GM12878 (cell line): ENCODE measurements around the gene CXXC5. TPM values are rescaled to one million over a fixed set of nuclear protein-coding genes. Genes with fewer than 3 reads are reported as not detected.

Experiments
- ATAC-seq: fragments of 200-7000 bp; cut with Tn5 transposase; 3 replicates; pipeline ENCODE4 v1.9.1; 2020; ENCODE audit warnings: mild to moderate bottlenecking, moderate library complexity
- BruUV-seq: library from RNA; stranded (reverse); fragments of 400-500 nt; replicated peaks from 2 replicates; lab custom pipeline; 2021; lab: Mats Ljungman, UMichigan
- CTCF ChIA-PET: fragments of 300-600 bp; sonication (Branson Sonifier 250); formaldehyde crosslinking; extraction: SDS; loops from one replicate; lab custom pipeline; 2021; ENCODE audit warnings: inconsistent platforms; lab: Yijun Ruan, JAX
- POLR2A ChIA-PET: fragments of 350-600 bp; formaldehyde crosslinking; extraction: SDS; loops from one replicate; lab custom pipeline; 2021; ENCODE audit warnings: inconsistent platforms; lab: Charles Lee
- RAD21 ChIA-PET: fragments of 300-600 bp; sonication (Branson Sonifier 250); formaldehyde crosslinking; loops from one replicate; lab custom pipeline; 2023; ENCODE audit warnings: antibody characterized with exemption; ENCODE audit not compliant: unreplicated experiment; lab: Charles Lee
- SMC1A ChIA-PET: fragments of 300-600 bp; sonication (Branson Sonifier 250); formaldehyde crosslinking; loops from one replicate; lab custom pipeline; 2023; ENCODE audit not compliant: unreplicated experiment, uncharacterized antibody; lab: Charles Lee
- DNase-seq: peaks from one replicate; pipeline ENCODE4 v3.0.0-alpha.2; 2011; ENCODE audit warnings: low read depth, low spot score
- FAIRE-seq: peaks from 3 replicates; lab custom pipeline; 2011; peaks lifted over from hg19 to GRCh38; lab: Jason Lieb, UNC
- H2AFZ ChIP-seq: 2 replicates; pipeline ENCODE4 v1.6.0; 2011; ENCODE audit warnings: low read depth, low read length, control low read depth; ENCODE audit not compliant: control insufficient read depth
- H3K27ac ChIP-seq: 2 replicates; pipeline ENCODE4 v1.5.1; 2011; ENCODE audit warnings: control low read depth; ENCODE audit not compliant: control insufficient read depth, insufficient read depth
- H3K27me3 ChIP-seq, 2 experiments: replicated peaks in 1 of 2; 2 replicates each; pipeline versions ENCODE4 v1.6.0 to v1.6.1; 2011; ENCODE audit warnings: low read length in 1 of 2; ENCODE audit not compliant: control insufficient read depth in 2 of 2, insufficient read depth in 2 of 2
- H3K36me3 ChIP-seq, 2 experiments: 2 replicates each; pipeline ENCODE4 v1.5.1; 2011; ENCODE audit warnings: low read length in 1 of 2; ENCODE audit not compliant: control insufficient read depth in 2 of 2, insufficient read depth in 2 of 2
- H3K4me1 ChIP-seq: 2 replicates; pipeline ENCODE4 v1.6.1; 2011; ENCODE audit warnings: mild to moderate bottlenecking, low read length, moderate library complexity, mixed read lengths; ENCODE audit not compliant: control insufficient read depth, insufficient read depth
- H3K4me2 ChIP-seq: 2 replicates; pipeline ENCODE4 v1.6.0; 2011; ENCODE audit warnings: control low read depth; ENCODE audit not compliant: control insufficient read depth, insufficient read depth
- H3K4me3 ChIP-seq: fragments of 200-600 bp; sonication (generic); 2 replicates; pipeline ENCODE4 v1.5.1; 2016
- H3K79me2 ChIP-seq: 2 replicates; pipeline ENCODE4 v1.6.0; 2011; ENCODE audit warnings: low read length; ENCODE audit not compliant: control insufficient read depth, insufficient read depth
- H3K9ac ChIP-seq: 2 replicates; pipeline ENCODE4 v1.8.0; 2011; ENCODE audit warnings: low read length, control low read depth, mixed read lengths; ENCODE audit not compliant: control insufficient read depth, insufficient read depth
- H3K9me3 ChIP-seq: replicated peaks from 3 replicates; pipeline ENCODE4 v1.5.1; 2011; ENCODE audit warnings: mild to moderate bottlenecking, low read length; ENCODE audit not compliant: control insufficient read depth, insufficient read depth
- H4K20me1 ChIP-seq: 2 replicates; pipeline ENCODE4 v1.6.0; 2011; ENCODE audit not compliant: control insufficient read depth, insufficient read depth
- BHLHE40 ChIP-seq, 2 experiments: fragments of 450-650 bp in 1 of 2; IDR thresholded peaks; 2 replicates each; pipeline ENCODE4 v1.6.1; 2011 to 2017; ENCODE audit warnings: low read depth in 2 of 2, borderline replicate concordance in 1 of 2, improper control_type of control experiment in 1 of 2, low read length in 1 of 2, mild to moderate bottlenecking in 1 of 2
- CREM ChIP-seq: IDR thresholded peaks from 2 replicates; pipeline ENCODE4 v1.6.1; 2014; ENCODE audit warnings: antibody characterized with exemption, low read depth
- EGR1 ChIP-seq, 2 experiments: IDR thresholded peaks; 1 replicate in 1 of 2; 2 replicates in 1 of 2; pipeline ENCODE4 v1.6.1; 2011 to 2012; ENCODE audit warnings: low read depth in 2 of 2, low read length in 2 of 2, borderline replicate concordance in 1 of 2, mild to moderate bottlenecking in 1 of 2, moderate library complexity in 1 of 2
- KAT2A ChIP-seq: conservative IDR thresholded peaks from 2 replicates; pipeline ENCODE4 v1.6.1; 2011; ENCODE audit warnings: low read depth, low read length; ENCODE audit not compliant: control insufficient read depth
- KLF5 ChIP-seq: fragments of 450-650 bp; IDR thresholded peaks from 2 replicates; pipeline ENCODE4 v1.6.1; 2014; ENCODE audit warnings: mild to moderate bottlenecking; ENCODE audit not compliant: partially characterized antibody
- POLR2AphosphoS2 ChIP-seq: IDR thresholded peaks from 2 replicates; pipeline ENCODE4 v1.6.1; 2011; ENCODE audit warnings: low read depth, mild to moderate bottlenecking, low read length, improper control_type of control experiment, moderate library complexity
- SMAD5 ChIP-seq: IDR thresholded peaks from 2 replicates; pipeline ENCODE4 v1.6.1; 2016; ENCODE audit warnings: antibody characterized with exemption, low read depth
- SMARCA5 ChIP-seq: fragments of 450-650 bp; IDR thresholded peaks from 2 replicates; pipeline ENCODE4 v1.6.1; 2017; ENCODE audit warnings: mild to moderate bottlenecking
- SRF ChIP-seq, 2 experiments: IDR thresholded peaks; 2 replicates each; pipeline ENCODE4 v1.6.1; 2011; ENCODE audit warnings: low read depth in 2 of 2, low read length in 2 of 2, mild to moderate bottlenecking in 1 of 2, moderate library complexity in 1 of 2
- ZNF384 ChIP-seq: IDR thresholded peaks from 2 replicates; pipeline ENCODE4 v1.6.1; 2012; ENCODE audit warnings: low read depth, mild to moderate bottlenecking, low read length, improper control_type of control experiment, borderline replicate concordance
- WGBS: methylation state at CpG from one replicate; pipeline ENCODE4 v1.1.6; 2016; ENCODE audit warnings: low lambda C conversion rate; ENCODE audit not compliant: insufficient replicate concordance, insufficient coverage; ENCODE audit errors: missing lambda C conversion rate; 5-methylcytosine and 5-hydroxymethylcytosine counted together
- in situ Hi-C: fragments of 300-500 bp; cut with MboI; formaldehyde crosslinking; loops from 9 replicates; pipeline ENCODE4 v1.14.3; 2018; ENCODE audit warnings: mixed read lengths
- intact Hi-C: fragments of 100-400 bp; cut with micrococcal nuclease; formaldehyde crosslinking; loops from one replicate; pipeline ENCODE4 v1.14.2; 2022; ENCODE audit not compliant: unreplicated experiment
- polyA plus RNA-seq, 11 experiments: library from polyadenylated mRNA; depleted of rRNA in 4 of 11; unstranded in 6 of 11; stranded (reverse) in 5 of 11; fragments of >200 nt; fragmentation: Nextera tagmentation in 4 of 11; fragmentation: Illumina TruSeq in 1 of 11; extraction: Ambion mirVana in 4 of 11; extraction: Trizol in 1 of 11; gene quantifications; 1 replicate in 1 of 11; 2 replicates in 10 of 11; pipeline versions ENCODE4 v1.2.1 to v1.2.3, GENCODE V29; 2011 to 2016; ENCODE audit warnings: inconsistent platforms in 2 of 11, missing spikeins in 2 of 11, low read depth in 1 of 11
- total RNA-seq, 4 experiments: library from RNA; depleted of rRNA in 3 of 4; stranded (reverse); fragments of >200 nt in 3 of 4; fragmentation: Illumina TruSeq in 1 of 4; extraction: Trizol in 1 of 4; gene quantifications; 2 replicates each; pipeline versions ENCODE4 v1.2.1 to v1.2.3, GENCODE V29; 2013 to 2021
- TF ChIP-seq, protein P1 (sequence below): fragments of 150-350 bp; IDR thresholded peaks from 2 replicates; pipeline ENCODE4 v1.6.1; 2014; ENCODE audit warnings: mild to moderate bottlenecking, low read depth, low read length

The CXXC5 gene
- total and polyA plus RNA-seq, 10 of the 15 experiments (the other 5 are each of a cell fraction or from before 2014, with no cell fraction given), result 1.8 to 90.8 (median 40.7) TPM

- SMC1A ChIA-PET, result interaction anchor here (1.3 to 1.7 kb wide), 2 partner anchors 59 to 61 kb away, joined by 3 to 8 read pairs; no protein-coding TSS in a partner anchor
- DNase-seq (no peak), FAIRE-seq (no peak)
Observed at GRCh38 chr5:139695178-139695573, 47.0 kb downstream of the CXXC5 start.

DNA sequence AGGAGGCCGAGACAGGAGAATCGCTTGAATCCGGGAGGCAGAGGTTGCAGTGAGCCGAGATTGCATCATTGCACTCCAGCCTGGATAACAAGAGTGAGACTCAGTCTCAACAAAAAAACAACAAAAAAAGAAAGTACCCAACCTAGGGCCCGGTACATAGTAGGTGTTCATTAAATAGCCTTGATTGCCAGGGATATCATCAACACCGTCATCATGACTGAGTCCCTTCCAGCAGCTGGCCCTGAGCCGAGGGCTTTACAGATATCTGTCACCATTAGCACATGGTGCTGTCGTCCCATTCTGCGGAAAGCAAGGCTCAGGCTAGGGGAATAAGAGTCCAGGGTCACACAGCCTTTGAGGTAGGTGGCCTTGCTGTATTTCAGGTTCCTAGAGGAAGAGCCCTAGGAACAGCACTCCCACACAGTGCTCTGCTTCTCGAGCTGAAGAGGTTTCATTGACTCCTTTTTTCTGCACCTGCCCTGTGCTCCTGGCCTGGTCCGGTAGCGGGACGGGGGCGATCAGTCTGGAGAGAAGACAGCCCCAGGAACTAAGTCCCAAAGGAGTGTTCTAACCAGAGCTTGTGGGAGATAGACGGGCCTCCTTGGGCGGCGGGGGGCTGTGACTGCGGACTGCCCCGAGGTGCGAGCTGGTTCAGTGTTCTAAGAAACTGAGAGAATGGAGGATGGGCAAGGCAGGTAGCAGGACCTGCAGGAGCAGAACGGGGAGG, 48.2 kb downstream of the CXXC5 start:
- Histone ChIP-seq H3K9me3 (no peaks in the 10 kb centered on the region), H3K4me2 (no peak overlapping the region; the same call in 1 of the 2 replicates), H3K9ac (no peak overlapping the region), H3K36me3 (no peaks in the 10 kb centered on the region), H3K4me1 (peaks cover 10% of the 10 kb centered on the region), H2AFZ (no peak overlapping the region), H4K20me1 (no peaks in the 10 kb centered on the region), H3K79me2 (no peaks in the 10 kb centered on the region), H3K27me3 (peaks cover 0 to 3% of the 10 kb centered on the region in 2 experiments; a peak in 2 of 4 replicates), H3K27ac (no peak overlapping the region), H3K4me3 (no peak overlapping the region)
- no peak for TF ChIP-seq SRF (IDR thresholded peaks at IDR 0.05; ENCODE audit: low read depth in 2 of 2, low read length in 2 of 2)
- TF ChIP-seq KLF5, result no peak
- no peak for TF ChIP-seq SMAD5
- TF ChIP-seq ZNF384, result no peak
- no peak for TF ChIP-seq POLR2AphosphoS2
- TF ChIP-seq, protein P1, sequence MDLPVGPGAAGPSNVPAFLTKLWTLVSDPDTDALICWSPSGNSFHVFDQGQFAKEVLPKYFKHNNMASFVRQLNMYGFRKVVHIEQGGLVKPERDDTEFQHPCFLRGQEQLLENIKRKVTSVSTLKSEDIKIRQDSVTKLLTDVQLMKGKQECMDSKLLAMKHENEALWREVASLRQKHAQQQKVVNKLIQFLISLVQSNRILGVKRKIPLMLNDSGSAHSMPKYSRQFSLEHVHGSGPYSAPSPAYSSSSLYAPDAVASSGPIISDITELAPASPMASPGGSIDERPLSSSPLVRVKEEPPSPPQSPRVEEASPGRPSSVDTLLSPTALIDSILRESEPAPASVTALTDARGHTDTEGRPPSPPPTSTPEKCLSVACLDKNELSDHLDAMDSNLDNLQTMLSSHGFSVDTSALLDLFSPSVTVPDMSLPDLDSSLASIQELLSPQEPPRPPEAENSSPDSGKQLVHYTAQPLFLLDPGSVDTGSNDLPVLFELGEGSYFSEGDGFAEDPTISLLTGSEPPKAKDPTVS, result no peak
- no peak for TF ChIP-seq SMARCA5
- TF ChIP-seq KAT2A, result no peak
- no peak for TF ChIP-seq CREM
- 77% methylated on average over 19 of the region's 21 CpGs for whole genome bisulfite sequencing
- FAIRE-seq (no peak), DNase-seq (no peak), ATAC-seq (no peak)
- ChIA-PET SMC1A (interaction anchor here (0.6 to 1.7 kb wide), 4 partner anchors 14 to 69 kb away, joined by 3 to 8 read pairs (median 3); no protein-coding TSS in a partner anchor), CTCF (interaction anchor here (0.9 to 10.5 kb wide), 7 partner anchors 15 to 121 kb away, joined by 3 to 335 read pairs (median 4); no protein-coding TSS in a partner anchor), RAD21 (interaction anchor here (1.1 to 1.8 kb wide), 3 partner anchors 15 to 63 kb away, joined by 3 to 8 read pairs (median 3); no protein-coding TSS in a partner anchor), POLR2A (interaction anchor here (0.6 to 1.2 kb wide), 4 partner anchors 49 to 89 kb away, joined by 3 read pairs; no protein-coding TSS in a partner anchor)
- in situ Hi-C loops (no loop called here), intact Hi-C loops (no loop called here)
- no TSS peak for BruUV-seq

More at GRCh38 chr5:139695178-139695573, 47.0 kb downstream of the CXXC5 start:
- no peak for TF ChIP-seq EGR1 (IDR thresholded peaks at IDR 0.05; ENCODE audit: borderline replicate concordance in 1 of 2, low read depth in 2 of 2, low read length in 2 of 2)
- TF ChIP-seq BHLHE40 (IDR thresholded peaks at IDR 0.05; ENCODE audit: borderline replicate concordance in 1 of 2, low read depth in 2 of 2, low read length in 1 of 2), result peak in 1 of 2 experiments; percentile 20; a peak in 1 of 4 replicates
- H3K4me3 ChIP-seq, result no peak overlapping the region
- intact Hi-C loops, result no loop called here
- no peak overlapping the region for H3K27ac ChIP-seq
- no peaks in the 10 kb centered on the region for H3K36me3 ChIP-seq
- no peaks in the 10 kb centered on the region for H3K9me3 ChIP-seq
- H2AFZ ChIP-seq, result no peak overlapping the region
- WGBS, result 49% methylated on average over 2 of the region's 2 CpGs
- ChIA-PET POLR2A (interaction anchor here (0.8 kb wide), 1 partner anchor 47 kb away, joined by 3 read pairs; the partner anchor contains the start of gene CXXC5), CTCF (interaction anchor here (1.6 to 10.5 kb wide), 4 partner anchors 16 to 80 kb away, joined by 4 to 335 read pairs (median 12); no protein-coding TSS in a partner anchor), RAD21 (no interaction called here)
- peaks cover 7% of the 10 kb centered on the region for H3K4me1 ChIP-seq
- no peak overlapping the region for H3K9ac ChIP-seq
- H3K79me2 ChIP-seq, result no peaks in the 10 kb centered on the region
- no peaks in the 10 kb centered on the region for H4K20me1 ChIP-seq
- BruUV-seq, result no TSS peak
- H3K27me3 ChIP-seq, result 0 out of 4 replicates have a peak, but pooled peaks cover 0 to 3% of the 10 kb centered on the region in 2 experiments
- H3K4me2 ChIP-seq, result no peak overlapping the region
- in situ Hi-C loops, result no loop called here
- no peak for ATAC-seq
